T-cell (primary cell): Measurements from ENCODE around the gene GCK. TPM values are rescaled to one million over a fixed set of nuclear protein-coding genes. Genes with fewer than 3 reads are reported as not detected.

Source experiments
- ATAC-seq, 4 experiments: fragments of 200-7000 bp in 3 of 4; fragments of 150-1000 bp in 1 of 4; cut with Tn5 transposase; replicated peaks in 1 of 4; 1 replicate in 3 of 4; 2 replicates in 1 of 4; pipeline ENCODE4 v1.10.0; 2021; ENCODE audit warnings: moderate library complexity in 3 of 4, mild to moderate bottlenecking in 2 of 4, moderate number of reproducible peaks in 1 of 4
- CTCF ChIA-PET, 2 donors: fragments of 300-600 bp; sonication (Branson Sonifier 250); formaldehyde crosslinking; loops; one replicate each; lab custom pipeline; 2022; ENCODE audit warnings: antibody characterized with exemption in 2 of 2; lab: Charles Lee
- POLR2A ChIA-PET, 2 donors: fragments of 300-600 bp; sonication (Branson Sonifier 250); formaldehyde crosslinking; loops; one replicate each; lab custom pipeline; 2022; ENCODE audit warnings: antibody characterized with exemption in 2 of 2; lab: Charles Lee
- DNase-seq, 35 experiments: peaks; one replicate each; pipeline versions ENCODE4 v3.0.0 to v3.0.0-alpha.2; 2013 to 2023
- H3K27ac ChIP-seq: one replicate; pipeline ENCODE4 v1.5.1; 2013; ENCODE audit warnings: low read length
- H3K27me3 ChIP-seq, 2 experiments: replicated peaks in 1 of 2; 1 replicate in 1 of 2; 2 replicates in 1 of 2; pipeline versions ENCODE4 v1.6.1 to v1.7.0; 2013; ENCODE audit warnings: low read length in 1 of 2, mixed read lengths in 1 of 2; ENCODE audit not compliant: control insufficient read depth in 2 of 2, insufficient read depth in 2 of 2; ENCODE audit errors: extremely low read depth in 1 of 2
- H3K36me3 ChIP-seq, 2 donors: 1 replicate in 1 of 2; 2 replicates in 1 of 2; pipeline versions ENCODE4 v1.6.1 to v1.7.0; 2013; ENCODE audit warnings: low read length in 1 of 2; ENCODE audit not compliant: control insufficient read depth in 2 of 2, insufficient read depth in 1 of 2; ENCODE audit errors: extremely low read depth in 1 of 2
- H3K4me1 ChIP-seq, 2 experiments: 1 replicate in 1 of 2; 2 replicates in 1 of 2; pipeline versions ENCODE4 v1.6.1 to v1.7.0; 2013; ENCODE audit warnings: low read length in 2 of 2, mixed read lengths in 1 of 2; ENCODE audit not compliant: insufficient read depth in 2 of 2, control insufficient read depth in 1 of 2; ENCODE audit errors: extremely low read depth in 1 of 2
- H3K4me3 ChIP-seq, 2 donors: 1 replicate in 1 of 2; 2 replicates in 1 of 2; pipeline versions ENCODE4 v1.5.1 to v1.7.0; 2013; ENCODE audit warnings: mild to moderate bottlenecking in 2 of 2, low read length in 1 of 2, moderate library complexity in 1 of 2; ENCODE audit not compliant: control insufficient read depth in 1 of 2; ENCODE audit errors: extremely low read depth in 1 of 2
- H3K9me3 ChIP-seq: 2 replicates; pipeline ENCODE4 v1.7.0; 2013
- H3K27ac Mint-ChIP-seq, 2 donors: one replicate each; pipeline ENCODE4 v1.8.0; 2020 to 2021; ENCODE audit warnings: mild to moderate bottlenecking in 2 of 2, mixed read lengths in 2 of 2
- H3K27me3 Mint-ChIP-seq, 2 donors: one replicate each; pipeline ENCODE4 v1.8.0; 2021 to 2022; ENCODE audit warnings: mixed read lengths in 2 of 2
- H3K36me3 Mint-ChIP-seq: one replicate; pipeline ENCODE4 v1.8.0; 2021; ENCODE audit warnings: mixed read lengths
- H3K4me1 Mint-ChIP-seq, 3 donors: one replicate each; pipeline ENCODE4 v1.8.0; 2020 to 2022; ENCODE audit warnings: mixed read lengths in 3 of 3, mild to moderate bottlenecking in 1 of 3
- H3K4me3 Mint-ChIP-seq, 3 donors: one replicate each; pipeline ENCODE4 v1.8.0; 2020 to 2022; ENCODE audit warnings: mild to moderate bottlenecking in 3 of 3, mixed read lengths in 3 of 3, moderate library complexity in 3 of 3
- H3K9me3 Mint-ChIP-seq, 3 donors: one replicate each; pipeline ENCODE4 v1.8.0; 2020 to 2022; ENCODE audit warnings: mixed read lengths in 3 of 3
- WGBS: methylation state at CpG from one replicate; pipeline ENCODE4 v1.1.5; 2013; ENCODE audit warnings: missing lambda C conversion rate; ENCODE audit not compliant: insufficient coverage; 5-methylcytosine and 5-hydroxymethylcytosine counted together
- total RNA-seq, 35 experiments: library from RNA in 6 of 35; stranded (reverse) in 6 of 35; fragments of 120-200 nt in 1 of 35; gene quantifications; one replicate each; pipeline versions ENCODE4 v1.2.1 to v1.2.4 and lab custom pipeline; 2013 to 2026

GCK gene
- total RNA-seq, 5 donors from 2014 or later (not counting 1 experiment from before 2014, with no cell fraction given), result 0.28 to 0.82 (median 0.43) TPM; not detected in 1

GRCh38 chr7:44223362-44224079 lies 34.3 kb upstream of the GCK start:
- peaks cover 0 to 8% of the 10 kb centered on the region in 2 donors for H3K27me3 Mint-ChIP-seq
- ATAC-seq (no peak), DNase-seq (no peak)
- no peak overlapping the region for H3K4me3 Mint-ChIP-seq
- Histone ChIP-seq H3K9me3 (no peaks in the 10 kb centered on the region), H3K27me3 (peaks cover 0 to 23% of the 10 kb centered on the region in 2 experiments), H3K4me1 (no peaks in the 10 kb centered on the region), H3K36me3 (no peaks in the 10 kb centered on the region), H3K27ac (no peak overlapping the region), H3K4me3 (no peak overlapping the region)
- H3K9me3 Mint-ChIP-seq, result no peaks in the 10 kb centered on the region
- no peaks in the 10 kb centered on the region for H3K36me3 Mint-ChIP-seq
- H3K4me1 Mint-ChIP-seq, result no peaks in the 10 kb centered on the region
- no peak overlapping the region for H3K27ac Mint-ChIP-seq
- CTCF ChIA-PET, result interaction anchor here in 1 of 2 donors (0.7 kb wide), 1 partner anchor 137 kb away, joined by 4 read pairs; no protein-coding TSS in a partner anchor
- POLR2A ChIA-PET, result no interaction called here
- 50% methylated on average over 4 of the region's 5 CpGs for WGBS

DNA sequence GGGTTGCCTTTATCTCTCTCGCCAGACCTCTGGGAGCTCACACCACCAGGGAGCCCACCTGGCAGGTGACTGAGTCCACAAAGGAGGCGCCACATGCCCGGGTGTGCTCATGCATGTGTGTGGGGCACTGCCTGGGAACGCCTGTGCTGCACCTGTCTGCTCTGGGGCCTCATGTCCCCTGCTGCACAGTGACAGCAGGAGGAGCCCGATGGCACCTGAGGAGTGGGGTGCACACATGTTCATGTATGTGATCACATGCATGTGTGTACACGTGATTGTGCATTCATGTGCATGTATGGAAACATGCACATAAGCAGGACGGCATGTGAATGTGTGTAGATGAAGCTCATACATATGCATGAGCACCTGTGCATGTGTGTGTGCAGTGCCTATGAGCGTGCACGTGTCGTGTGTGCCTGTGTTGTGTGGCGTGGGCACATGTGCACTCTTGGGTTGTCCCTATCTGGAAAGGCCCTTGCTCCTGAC lies 33.6 kb upstream of the GCK start:
- Histone ChIP-seq H3K9me3 (no peaks in the 10 kb centered on the region), H3K36me3 (no peaks in the 10 kb centered on the region), H3K4me3 (no peak overlapping the region), H3K27me3 (peaks cover 0 to 23% of the 10 kb centered on the region in 2 experiments), H3K27ac (no peak overlapping the region), H3K4me1 (no peaks in the 10 kb centered on the region)
- Mint-ChIP-seq H3K9me3 (no peaks in the 10 kb centered on the region), H3K27ac (no peak overlapping the region), H3K4me1 (no peaks in the 10 kb centered on the region), H3K27me3 (peaks cover 0 to 8% of the 10 kb centered on the region in 2 donors), H3K4me3 (no peak overlapping the region), H3K36me3 (no peaks in the 10 kb centered on the region)
- DNase-seq (no peak), ATAC-seq (no peak)
- WGBS, result 84% methylated on average over 11 of the region's 11 CpGs
- CTCF ChIA-PET, result no interaction called here
- POLR2A ChIA-PET, result interaction anchor here in 1 of 2 donors (0.6 kb wide), 1 partner anchor 657 kb away, joined by 11 read pairs; no protein-coding TSS in a partner anchor

DNA sequence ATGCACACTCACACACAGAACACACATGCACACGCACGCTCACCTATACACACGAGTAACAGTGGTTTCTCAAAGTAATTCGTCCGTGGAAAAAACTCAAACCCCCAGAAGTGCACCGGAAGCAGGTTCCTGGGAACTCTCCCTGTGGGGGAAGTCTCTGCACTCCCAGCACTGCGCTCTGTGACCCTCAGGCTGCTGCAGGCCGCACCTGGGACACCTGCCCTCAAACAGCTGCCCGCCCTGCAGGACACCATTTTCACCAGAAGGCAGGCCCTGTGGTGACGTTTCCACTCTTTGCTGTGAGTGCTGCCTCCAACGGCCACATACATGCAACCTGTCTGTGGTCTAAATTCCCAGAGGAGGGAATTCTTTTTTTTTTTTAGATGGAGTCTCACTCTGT lies 32.8 kb upstream of the GCK start:
- DNase-seq (no peak), ATAC-seq (no peak)
- Mint-ChIP-seq H3K4me3 (no peak overlapping the region), H3K27me3 (peaks cover 0 to 8% of the 10 kb centered on the region in 2 donors), H3K4me1 (no peaks in the 10 kb centered on the region), H3K9me3 (no peaks in the 10 kb centered on the region), H3K36me3 (no peaks in the 10 kb centered on the region), H3K27ac (no peak overlapping the region)
- no peak overlapping the region for H3K4me3 ChIP-seq
- H3K27me3 ChIP-seq, result peaks cover 0 to 23% of the 10 kb centered on the region in 2 experiments
- no peaks in the 10 kb centered on the region for H3K4me1 ChIP-seq
- H3K9me3 ChIP-seq, result no peaks in the 10 kb centered on the region
- ChIA-PET POLR2A (no interaction called here), CTCF (no interaction called here)
- H3K36me3 ChIP-seq, result no peaks in the 10 kb centered on the region
- H3K27ac ChIP-seq, result no peak overlapping the region
- 70% methylated on average over 9 of the region's 11 CpGs for WGBS

DNA sequence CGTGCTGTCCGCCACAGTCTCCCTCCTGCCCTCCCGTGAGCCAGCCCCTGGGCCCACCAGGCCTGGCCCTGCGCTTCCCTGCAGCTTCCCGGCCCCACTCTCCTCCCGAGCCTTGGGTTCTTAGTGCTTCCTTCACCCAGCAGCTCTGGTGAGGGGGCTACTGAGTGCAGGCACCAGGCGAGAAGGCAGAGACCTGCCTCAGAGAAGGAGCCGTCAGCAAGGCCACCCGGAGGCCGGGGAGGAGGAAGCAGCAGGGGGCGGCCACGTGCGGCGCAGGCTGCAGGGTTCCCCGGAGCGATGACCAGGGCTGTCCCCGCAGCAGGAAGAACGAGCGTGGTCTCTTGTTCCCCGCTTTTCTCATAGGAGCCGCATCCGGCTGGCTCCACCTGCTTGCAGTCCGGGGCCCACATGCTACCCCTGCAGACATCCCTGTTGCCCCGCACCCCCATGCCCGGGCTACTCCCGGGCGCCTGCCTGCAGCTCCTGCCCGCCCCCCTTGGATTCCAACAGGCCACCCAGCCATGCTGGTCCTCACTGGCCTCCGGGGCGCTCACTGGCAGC lies 32.1 kb upstream of the GCK start:
- peaks cover 0 to 20% of the 10 kb centered on the region in 2 experiments for H3K27me3 ChIP-seq
- H3K36me3 Mint-ChIP-seq, result no peaks in the 10 kb centered on the region
- 84% methylated on average over 26 of the region's 30 CpGs for WGBS
- ChIA-PET CTCF (no interaction called here), POLR2A (no interaction called here)
- DNase-seq, result no peak
- H3K9me3 ChIP-seq, result no peaks in the 10 kb centered on the region
- peaks cover 0 to 8% of the 10 kb centered on the region in 2 donors for H3K27me3 Mint-ChIP-seq
- no peak overlapping the region for H3K4me3 Mint-ChIP-seq
- H3K36me3 ChIP-seq, result no peaks in the 10 kb centered on the region
- no peak overlapping the region for H3K27ac Mint-ChIP-seq
- no peaks in the 10 kb centered on the region for H3K4me1 Mint-ChIP-seq
- no peak overlapping the region for H3K27ac ChIP-seq
- H3K4me1 ChIP-seq, result no peaks in the 10 kb centered on the region
- no peak for ATAC-seq
- no peaks in the 10 kb centered on the region for H3K9me3 Mint-ChIP-seq
- no peak overlapping the region for H3K4me3 ChIP-seq

GRCh38 chr7:44220358-44221112 lies 31.3 kb upstream of the GCK start:
- ATAC-seq (no peak), DNase-seq (no peak)

GRCh38 chr7:44220046-44220357 lies 30.8 kb upstream of the GCK start:
- ATAC-seq, result no peak
- Mint-ChIP-seq H3K9me3 (no peaks in the 10 kb centered on the region), H3K27ac (no peak overlapping the region), H3K36me3 (no peaks in the 10 kb centered on the region), H3K4me1 (no peaks in the 10 kb centered on the region), H3K4me3 (no peak overlapping the region), H3K27me3 (no peaks in the 10 kb centered on the region)
- Histone ChIP-seq H3K9me3 (no peaks in the 10 kb centered on the region), H3K4me1 (no peaks in the 10 kb centered on the region), H3K4me3 (no peak overlapping the region), H3K36me3 (no peaks in the 10 kb centered on the region), H3K27ac (no peak overlapping the region), H3K27me3 (peaks cover 0 to 7% of the 10 kb centered on the region in 2 experiments)
- DNase-seq, result no peak
- 93% methylated on average over 17 of the region's 26 CpGs for WGBS
- CTCF ChIA-PET, result no interaction called here
- POLR2A ChIA-PET, result no interaction called here

More at GRCh38 chr7:44220358-44221112, 31.3 kb upstream of the GCK start:
- POLR2A ChIA-PET, result no interaction called here
- Histone ChIP-seq H3K36me3 (no peaks in the 10 kb centered on the region), H3K4me3 (no peak overlapping the region), H3K4me1 (no peaks in the 10 kb centered on the region), H3K27me3 (peaks cover 0 to 13% of the 10 kb centered on the region in 2 experiments), H3K9me3 (no peaks in the 10 kb centered on the region), H3K27ac (no peak overlapping the region)
- no peaks in the 10 kb centered on the region for H3K9me3 Mint-ChIP-seq
- no peaks in the 10 kb centered on the region for H3K36me3 Mint-ChIP-seq
- H3K27me3 Mint-ChIP-seq, result peaks cover 0 to under 1% of the 10 kb centered on the region in 2 donors
- CTCF ChIA-PET, result no interaction called here
- H3K4me3 Mint-ChIP-seq, result no peak overlapping the region
- no peak overlapping the region for H3K27ac Mint-ChIP-seq
- H3K4me1 Mint-ChIP-seq, result no peaks in the 10 kb centered on the region
- WGBS, result 77% methylated on average over 18 of the region's 24 CpGs
